Hematopoietic multipotent progenitor cell treated with erythropoietin and hydrocortisone succinate and interleukin-3 and kit ligand, for 17 days (in vitro differentiated cells): ENCODE data around the gene DNAJC11.
A peak's percentile ranks its signal among the peaks of the same experiment; 100 is the strongest.
"Not testable (repeated sequence)": the region's sequence is repeated elsewhere in the genome, so short reads cannot be mapped to it uniquely, and the experiment has no call there.

ENCODE experiments used
- DNase-seq: peaks from one replicate; pipeline ENCODE4 v3.0.0-alpha.2; 2015; ENCODE audit warnings: low spot score

Gene DNAJC11

DNA sequence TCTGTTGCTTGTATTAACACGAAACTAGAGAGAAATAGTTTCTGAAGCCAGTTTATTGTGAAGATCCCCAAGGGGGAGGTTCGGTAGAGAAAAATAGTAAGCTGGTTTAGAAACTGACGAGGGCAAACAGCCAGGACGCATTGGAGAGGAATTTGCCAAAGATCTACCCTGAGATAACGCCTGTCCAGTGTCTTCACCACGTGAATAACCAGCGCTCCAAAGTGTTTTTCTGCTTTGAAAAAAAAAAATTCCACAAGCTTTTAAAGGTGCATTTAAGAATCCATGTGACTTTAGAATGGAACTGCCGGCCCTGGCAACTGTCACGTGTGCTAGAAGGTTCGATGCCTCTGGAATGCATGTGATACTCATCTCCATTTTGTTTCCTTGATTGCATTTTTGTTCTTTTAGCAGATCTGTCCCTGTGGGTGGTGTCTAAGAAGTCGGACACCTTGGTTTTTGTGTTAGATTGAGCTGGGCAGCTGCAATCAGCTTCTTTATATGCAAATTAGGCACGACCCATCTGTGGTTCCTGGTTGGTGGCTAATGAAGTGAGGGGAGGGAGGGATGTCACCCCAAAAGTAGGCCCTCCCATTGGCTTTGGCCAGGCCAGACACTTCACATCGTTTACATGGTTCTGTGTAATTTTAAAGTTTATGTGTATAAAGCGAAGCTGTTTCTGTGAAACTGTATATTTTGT lies 78.2 kb downstream of the DNAJC11 start:
- DNase-seq, result no peak

DNA sequence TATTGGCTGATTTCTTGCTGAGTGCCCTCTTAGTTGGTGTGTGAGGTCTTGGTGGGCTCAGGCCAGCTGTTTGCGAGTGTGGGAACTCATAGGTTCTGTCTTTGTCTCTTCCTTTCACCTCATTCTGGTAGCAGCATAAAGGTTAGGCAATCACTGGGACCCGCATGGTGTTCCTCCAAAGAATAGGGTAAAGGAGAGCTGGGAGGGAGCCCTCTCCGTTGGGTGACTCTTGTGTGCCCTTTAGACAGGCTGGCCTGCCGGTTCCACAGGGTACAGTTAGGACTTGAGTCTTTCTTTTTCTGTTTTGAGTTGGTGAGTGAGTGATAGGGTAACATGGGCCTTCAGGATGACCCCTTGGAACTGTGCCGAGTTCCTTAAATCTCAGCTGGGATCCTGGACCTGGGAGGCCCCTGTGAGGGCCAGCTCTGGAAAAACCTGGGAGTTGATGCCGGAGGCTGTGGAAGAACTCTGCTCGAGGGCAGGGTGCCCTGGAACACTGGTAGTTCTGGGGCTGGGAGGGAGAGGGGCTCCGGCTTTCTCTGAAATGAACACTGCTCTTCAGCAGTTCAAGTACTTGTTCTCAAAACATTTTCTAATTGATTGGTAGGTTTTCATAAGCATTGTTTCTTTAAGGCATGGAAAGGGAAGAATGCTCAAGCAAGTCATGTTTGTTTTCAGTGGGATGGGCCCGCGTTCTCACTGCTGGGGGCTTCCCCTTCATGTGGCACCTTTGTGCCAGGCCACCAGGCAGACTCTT lies 79.0 kb downstream of the DNAJC11 start:
- no peak for DNase-seq

GRCh38 chr1:6621429-6622391 lies 79.9 kb downstream of the DNAJC11 start:
- DNase-seq, result no peak

DNA sequence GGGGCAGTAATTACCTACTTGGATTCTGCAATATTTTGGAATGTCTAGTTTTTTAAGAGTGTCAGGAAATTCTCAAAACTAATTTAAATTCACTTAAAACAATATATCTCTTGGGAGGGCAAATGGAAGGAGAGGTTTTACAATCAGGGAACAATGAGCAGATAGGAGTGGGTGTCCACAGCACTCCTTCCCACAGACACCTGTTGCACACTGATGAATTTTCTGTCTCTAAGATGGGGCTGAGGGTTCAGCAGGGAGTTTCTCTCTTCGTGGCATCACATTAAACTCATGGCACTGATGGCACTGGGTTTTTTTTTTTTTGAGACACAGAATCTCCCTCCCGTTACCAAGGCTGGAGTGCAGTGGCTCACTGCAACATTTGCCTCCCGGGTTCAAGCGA lies 82.6 kb downstream of the DNAJC11 start:
- DNase-seq, result no peak

DNA sequence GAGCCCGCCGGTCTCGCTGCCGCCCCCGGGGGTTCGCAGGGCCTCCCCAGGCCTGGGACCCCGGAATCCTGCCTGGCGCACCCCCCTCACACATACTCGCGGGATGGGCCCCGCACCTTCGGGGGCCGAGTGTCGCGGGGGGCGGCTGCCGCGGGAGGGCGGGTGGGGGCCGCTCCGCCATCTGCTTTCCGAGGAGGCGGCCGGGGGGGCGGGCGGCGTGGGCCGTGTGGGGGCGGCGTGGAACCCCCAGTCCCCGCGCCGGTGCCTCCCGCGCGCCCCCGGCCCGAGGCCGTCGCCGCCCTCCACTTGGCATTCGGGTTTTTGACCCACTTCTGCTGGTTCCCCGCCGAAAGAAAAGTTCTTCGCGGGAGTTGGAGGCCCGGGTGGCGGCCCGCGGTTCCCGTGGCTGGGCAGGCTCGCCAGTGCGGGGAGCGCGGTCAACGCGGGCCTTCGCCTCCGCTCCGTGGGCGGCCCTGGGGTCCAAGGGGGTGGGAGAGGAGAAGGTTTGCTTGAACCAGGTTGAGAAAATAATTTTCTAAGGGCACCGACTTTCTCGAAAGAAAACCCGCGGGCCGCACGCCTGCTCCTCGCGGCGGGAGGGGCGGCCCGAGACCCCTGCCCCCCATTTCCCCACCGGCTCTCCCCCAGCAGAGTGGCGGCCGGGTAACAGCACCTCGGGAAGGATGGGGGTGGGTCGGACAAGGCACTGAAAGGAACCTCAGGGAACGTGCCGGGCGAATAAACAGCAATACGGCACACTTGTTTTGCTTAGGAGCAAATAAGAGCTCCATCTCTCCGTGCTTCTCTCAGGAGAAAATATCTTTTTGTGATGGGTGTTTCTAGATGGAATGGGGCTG lies 86.5 kb downstream of the DNAJC11 start:
- DNase-seq, result no peak

- DNase-seq, result peak; percentile 58
These were observed 87.3 kb downstream of the DNAJC11 start for GRCh38 chr1:6614019-6614928.

GRCh38 chr1:6613361-6614018 lies 88.1 kb downstream of the DNAJC11 start, which contains the start of gene PHF13:
TSS of gene PHF13 (plus strand) at chr1:6613731. CDS start at chr1:6614067, 336 bp downstream.
- peak; percentile 99 for DNase-seq

DNA sequence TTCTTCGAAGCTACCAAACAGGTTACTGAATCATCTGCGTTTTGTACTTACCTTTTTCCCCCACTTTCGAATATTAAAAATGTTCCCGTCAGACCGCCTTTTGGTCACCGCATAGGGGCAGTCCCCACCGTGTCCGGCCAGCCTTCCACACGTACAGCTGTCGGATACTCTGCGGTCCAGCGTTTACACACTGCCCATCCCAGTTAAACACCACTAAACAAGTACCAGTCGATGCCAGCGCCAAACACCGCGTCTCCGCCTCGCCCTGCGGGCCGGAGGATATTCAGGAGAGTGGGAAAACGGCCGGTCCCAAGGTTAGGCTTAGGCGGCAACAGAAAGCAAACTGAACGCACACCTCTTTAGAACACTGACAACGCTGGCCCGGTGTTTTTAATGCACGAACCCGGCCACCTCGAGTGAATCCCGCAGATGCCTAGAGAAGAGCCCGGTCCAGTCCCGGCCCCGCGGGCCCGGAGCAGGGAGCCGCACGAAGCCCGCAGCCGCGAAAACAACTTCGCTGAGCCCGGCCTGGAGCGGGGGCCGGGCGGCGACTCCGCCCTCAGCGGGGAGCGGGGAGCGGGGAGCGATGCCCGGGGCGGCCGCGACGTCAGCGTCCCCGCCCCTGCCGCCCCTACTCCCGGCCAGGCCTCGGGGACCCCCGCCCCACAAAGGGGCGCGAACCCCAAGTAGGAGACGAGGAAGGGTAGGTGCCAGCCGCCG lies 88.8 kb downstream of the DNAJC11 start:
- no peak for DNase-seq

GRCh38 chr1:6603915-6604558 lies 97.6 kb downstream of the DNAJC11 start:
- DNase-seq, result no peak

GRCh38 chr1:6603238-6603914 lies 98.2 kb downstream of the DNAJC11 start:
- DNase-seq, result peak; percentile 80

GRCh38 chr1:6602669-6603237 lies 98.9 kb downstream of the DNAJC11 start, which contains the start of gene KLHL21:
TSS of gene KLHL21 (minus strand) at chr1:6602869. CDS start at chr1:6602817, 52 bp downstream.
- DNase-seq, result peak; percentile 95

DNA sequence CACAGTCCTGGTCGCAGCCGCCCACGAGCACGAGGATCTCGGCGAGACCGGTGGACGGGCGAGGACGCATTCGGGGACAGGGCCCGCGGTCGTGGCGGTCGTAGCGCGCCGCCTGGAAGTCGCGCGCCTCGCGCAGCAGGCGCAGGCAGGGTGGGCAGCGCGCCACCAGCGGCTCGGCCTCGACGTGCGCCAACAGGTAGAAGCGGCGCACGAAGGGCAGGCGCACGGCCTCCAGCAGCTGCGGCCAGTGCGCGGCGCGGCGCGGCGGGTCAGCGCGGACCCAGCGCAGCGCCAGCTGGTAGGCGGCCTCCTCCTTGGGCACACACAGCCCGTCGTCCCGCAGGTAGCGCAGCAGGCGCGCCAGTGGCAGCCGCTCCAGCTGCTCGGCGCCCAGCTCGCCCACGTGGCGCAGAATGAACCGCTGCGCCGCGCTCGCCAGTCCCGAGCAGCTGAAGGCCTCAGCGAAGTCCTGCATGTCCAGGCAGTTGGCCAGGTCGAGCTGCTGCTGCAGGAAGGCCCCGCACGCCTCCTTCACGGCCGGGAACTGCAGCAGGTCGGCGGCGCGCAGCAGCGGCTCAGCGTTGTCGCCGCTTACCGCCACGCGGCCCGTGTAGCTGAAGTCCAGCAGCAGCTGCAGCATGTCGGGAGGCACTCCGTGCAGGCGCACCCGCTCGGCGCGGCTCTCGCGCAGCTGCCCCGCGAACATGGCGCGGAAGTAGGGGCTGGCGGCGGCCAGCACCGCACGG lies 99.5 kb downstream of the DNAJC11 start:
- DNase-seq, result peak; percentile 75

GRCh38 chr1:6601049-6601922 lies 100.3 kb downstream of the DNAJC11 start:
- peak; percentile 99 for DNase-seq

DNA sequence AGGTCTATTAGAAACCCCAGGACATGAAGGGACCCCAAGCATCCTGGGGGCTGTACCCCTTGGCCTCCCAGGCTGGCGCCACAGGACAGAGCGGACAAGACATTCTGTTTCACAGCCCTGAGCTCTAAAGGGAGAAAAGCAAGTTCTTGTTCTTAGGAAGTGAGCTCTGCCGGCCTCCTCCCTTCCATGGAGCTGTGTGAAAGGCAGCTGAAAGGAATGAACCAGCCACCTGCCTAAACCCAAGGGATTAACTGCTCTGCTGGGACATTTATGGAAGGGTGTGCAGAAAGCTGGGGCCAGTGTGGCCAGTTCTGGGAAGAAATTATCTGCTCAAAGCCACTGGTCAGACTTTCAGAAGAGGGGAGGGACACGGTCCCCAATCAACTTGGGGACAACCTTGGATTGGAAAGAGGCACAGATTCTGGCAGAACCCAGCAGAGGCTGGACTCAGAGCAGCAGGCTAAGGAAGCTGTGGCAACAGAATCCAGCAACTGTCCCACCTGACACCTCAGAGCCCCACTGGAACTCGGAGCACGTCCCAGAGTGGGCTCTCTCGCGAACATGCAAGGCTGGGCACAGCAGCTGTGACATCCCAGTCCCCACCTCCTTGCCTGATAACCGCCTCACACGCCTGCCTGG lies 101.1 kb downstream of the DNAJC11 start:
- DNase-seq, result no peak

- DNase-seq, result not testable (repeated sequence)
These were observed 101.6 kb downstream of the DNAJC11 start for GRCh38 chr1:6599991-6600390.
